Activated T-cell treated with anti-CD3 and anti-CD28 coated beads, Interleukin-2, amount 50 U/mL, for 4 hours (primary cell): ENCODE data around the gene CD163. TPM values are rescaled to one million over a fixed set of nuclear protein-coding genes. Genes with fewer than 3 reads are reported as not detected.
"Not testable (repeated sequence)": the region's sequence is repeated elsewhere in the genome, so short reads cannot be mapped to it uniquely, and the experiment has no call there.

Source experiments
- ATAC-seq, 2 donors: fragments of 200-7000 bp; cut with Tn5 transposase; one replicate each; pipeline ENCODE4 v1.10.0; 2021
- DNase-seq: peaks from one replicate; pipeline ENCODE4 v3.0.0-alpha.2; 2020
- H3K27me3 Mint-ChIP-seq: one replicate; pipeline ENCODE4 v1.8.0; 2021; ENCODE audit warnings: low read depth, mixed read lengths
- H3K36me3 Mint-ChIP-seq: one replicate; pipeline ENCODE4 v1.8.0; 2022; ENCODE audit warnings: mixed read lengths; ENCODE audit not compliant: insufficient read depth
- H3K4me1 Mint-ChIP-seq: one replicate; pipeline ENCODE4 v1.8.0; 2021; ENCODE audit warnings: low read depth, mixed read lengths
- H3K4me3 Mint-ChIP-seq: one replicate; pipeline ENCODE4 v1.8.0; 2021; ENCODE audit warnings: mild to moderate bottlenecking, moderate library complexity, mixed read lengths
- H3K9me3 Mint-ChIP-seq: one replicate; pipeline ENCODE4 v1.8.0; 2021; ENCODE audit warnings: mixed read lengths
- total RNA-seq, 3 donors: library from RNA; stranded (reverse); gene quantifications; one replicate each; pipeline ENCODE4 v1.2.1, GENCODE V29; 2021

The CD163 gene
- total RNA-seq, 3 donors from 2014 or later: 0.61 to 0.81 (median 0.65) TPM

GRCh38 chr12:7485095-7485494 is 18.5 kb downstream of the CD163 start:
- H3K4me3 Mint-ChIP-seq: no peak overlapping the region
- no peak for DNase-seq
- H3K9me3 Mint-ChIP-seq: no peaks in the 10 kb centered on the region
- H3K36me3 Mint-ChIP-seq: no peaks in the 10 kb centered on the region
- H3K4me1 Mint-ChIP-seq: no peaks in the 10 kb centered on the region
- ATAC-seq: no peak
- H3K27me3 Mint-ChIP-seq: peaks cover 4% of the 10 kb centered on the region

- no peaks in the 10 kb centered on the region for H3K4me1 Mint-ChIP-seq
- H3K27me3 Mint-ChIP-seq: peaks cover 4% of the 10 kb centered on the region
- no peak overlapping the region for H3K4me3 Mint-ChIP-seq
- DNase-seq (no peak), ATAC-seq (no peak)
- H3K9me3 Mint-ChIP-seq: no peaks in the 10 kb centered on the region
- H3K36me3 Mint-ChIP-seq: no peaks in the 10 kb centered on the region
Observed at GRCh38 chr12:7483343-7483742, 20.2 kb downstream of the CD163 start.

- no peaks in the 10 kb centered on the region for H3K9me3 Mint-ChIP-seq
- no peak for ATAC-seq
- no peak for DNase-seq
- H3K4me3 Mint-ChIP-seq: no peak overlapping the region
- H3K27me3 Mint-ChIP-seq: peaks cover 2% of the 10 kb centered on the region
- no peaks in the 10 kb centered on the region for H3K4me1 Mint-ChIP-seq
- H3K36me3 Mint-ChIP-seq: no peaks in the 10 kb centered on the region
Observed at GRCh38 chr12:7479771-7480170, 23.8 kb downstream of the CD163 start.

GRCh38 chr12:7472060-7472459 is 31.5 kb downstream of the CD163 start:
- Mint-ChIP-seq H3K36me3 (no peaks in the 10 kb centered on the region), H3K9me3 (no peaks in the 10 kb centered on the region), H3K27me3 (peaks cover 9% of the 10 kb centered on the region), H3K4me3 (no peak overlapping the region), H3K4me1 (no peaks in the 10 kb centered on the region)
- ATAC-seq (no peak), DNase-seq (no peak)

- no peak overlapping the region for H3K4me3 Mint-ChIP-seq
- peak; percentile 45 for DNase-seq
- H3K9me3 Mint-ChIP-seq: no peaks in the 10 kb centered on the region
- ATAC-seq: peak; percentile 72 to 84
- H3K36me3 Mint-ChIP-seq: no peaks in the 10 kb centered on the region
- H3K4me1 Mint-ChIP-seq: no peaks in the 10 kb centered on the region
- H3K27me3 Mint-ChIP-seq: peaks cover 10% of the 10 kb centered on the region
Observed at GRCh38 chr12:7460375-7461259, 43.0 kb downstream of the CD163 start.

- no peaks in the 10 kb centered on the region for H3K4me1 Mint-ChIP-seq
- no peaks in the 10 kb centered on the region for H3K9me3 Mint-ChIP-seq
- DNase-seq: no peak
- H3K36me3 Mint-ChIP-seq: no peaks in the 10 kb centered on the region
- no peak for ATAC-seq
- no peak overlapping the region for H3K4me3 Mint-ChIP-seq
- H3K27me3 Mint-ChIP-seq: peaks cover 9% of the 10 kb centered on the region
Observed at GRCh38 chr12:7459973-7460372, 43.6 kb downstream of the CD163 start.

- ATAC-seq (no peak), DNase-seq (no peak)
- H3K9me3 Mint-ChIP-seq: peaks cover 6% of the 10 kb centered on the region
- no peaks in the 10 kb centered on the region for H3K27me3 Mint-ChIP-seq
- H3K4me1 Mint-ChIP-seq: no peaks in the 10 kb centered on the region
- H3K36me3 Mint-ChIP-seq: no peaks in the 10 kb centered on the region
- no peak overlapping the region for H3K4me3 Mint-ChIP-seq
Observed at GRCh38 chr12:7451756-7452155, 51.8 kb downstream of the CD163 start.

GRCh38 chr12:7450667-7451066 is 52.9 kb downstream of the CD163 start:
- peaks cover 6% of the 10 kb centered on the region for H3K9me3 Mint-ChIP-seq

GRCh38 chr12:7448099-7448498 is 55.5 kb downstream of the CD163 start:
- ATAC-seq: no peak
- Mint-ChIP-seq H3K4me3 (no peak overlapping the region), H3K36me3 (no peaks in the 10 kb centered on the region), H3K9me3 (no peaks in the 10 kb centered on the region), H3K27me3 (peaks cover 2% of the 10 kb centered on the region), H3K4me1 (no peaks in the 10 kb centered on the region)
- DNase-seq: no peak

More at GRCh38 chr12:7450667-7451066, 52.9 kb downstream of the CD163 start:
- DNase-seq: no peak
- ATAC-seq: no peak
- Mint-ChIP-seq H3K4me1 (no peaks in the 10 kb centered on the region), H3K4me3 (no peak overlapping the region), H3K36me3 (no peaks in the 10 kb centered on the region), H3K27me3 (no peaks in the 10 kb centered on the region)

GRCh38 chr12:7444537-7444936 is 59.0 kb downstream of the CD163 start:
- no peak for DNase-seq
- Mint-ChIP-seq H3K36me3 (peaks cover 3% of the 10 kb centered on the region), H3K9me3 (peaks cover 3% of the 10 kb centered on the region), H3K27me3 (peaks cover 22% of the 10 kb centered on the region), H3K4me3 (no peak overlapping the region), H3K4me1 (peaks cover 3% of the 10 kb centered on the region)
- ATAC-seq: no peak

GRCh38 chr12:7444076-7444475 is 59.5 kb downstream of the CD163 start, which contains the start of gene CD163L1:
TSS of gene CD163L1 (minus strand) at chr12:7444153. CDS start at chr12:7444127, 26 bp downstream.
- Mint-ChIP-seq H3K9me3 (peaks cover 4% of the 10 kb centered on the region), H3K4me3 (no peak within 1 kb of the TSS), H3K4me1 (peaks cover 5% of the 10 kb centered on the region), H3K36me3 (peaks cover 3% of the 10 kb centered on the region), H3K27me3 (peaks cover 27% of the 10 kb centered on the region)
- no peak for DNase-seq
- no peak for ATAC-seq

GRCh38 chr12:7441216-7441615 is 62.4 kb downstream of the CD163 start:
- Mint-ChIP-seq H3K36me3 (peaks cover 3% of the 10 kb centered on the region), H3K4me1 (peaks cover 5% of the 10 kb centered on the region), H3K4me3 (no peak overlapping the region), H3K27me3 (peaks cover 33% of the 10 kb centered on the region), H3K9me3 (peaks cover 4% of the 10 kb centered on the region)
- DNase-seq (no peak), ATAC-seq (no peak)

- peak; percentile 20 for DNase-seq
- peaks cover 3% of the 10 kb centered on the region for H3K36me3 Mint-ChIP-seq
- peak overlapping the region; percentile 60 for H3K4me3 Mint-ChIP-seq
- ATAC-seq: peak; percentile 91 to 95
- peaks cover 32% of the 10 kb centered on the region for H3K27me3 Mint-ChIP-seq
- H3K4me1 Mint-ChIP-seq: peaks cover 5% of the 10 kb centered on the region
- H3K9me3 Mint-ChIP-seq: peaks cover 4% of the 10 kb centered on the region
Observed at GRCh38 chr12:7439579-7440505, 63.7 kb downstream of the CD163 start.

- H3K9me3 Mint-ChIP-seq, H3K36me3 Mint-ChIP-seq, DNase-seq, H3K4me1 Mint-ChIP-seq, ATAC-seq, H3K4me3 Mint-ChIP-seq: not testable (repeated sequence)
- H3K27me3 Mint-ChIP-seq: peaks cover 32% of the 10 kb centered on the region
Observed at GRCh38 chr12:7438291-7438995, 65.1 kb downstream of the CD163 start.
